Measurements from ENCODE around the gene DLGAP4. TPM values are rescaled to one million over a fixed set of nuclear protein-coding genes. Genes with fewer than 3 reads are reported as not detected.

Gene DLGAP4
- total and polyA plus RNA-seq, 2 of the 13 experiments (the other 11 are each of a cell fraction or from before 2014, with no cell fraction given): 15.2 to 26.7 TPM

- H3K79me2 ChIP-seq (ENCODE audit: insufficient read depth, low read length): no peaks in the 10 kb centered on the region
- FAIRE-seq (no peak), DNase-seq (ENCODE audit: low spot score) (no peak), ATAC-seq (no peak)
- 28% methylated on average over 4 of the region's 4 CpGs for WGBS (ENCODE audit: low lambda C conversion rate)
- intact Hi-C loops (cut with micrococcal nuclease; ENCODE audit: unreplicated experiment) (no loop called here), in situ Hi-C loops (cut with HindIII; ENCODE audit: extremely low pct_ligation_motif_present, low pct_unique_long_range_greater_than_20kb) (no loop called here)
- peaks cover 10% of the 10 kb centered on the region; the same call in 1 of the 2 replicates for H4K20me1 ChIP-seq (ENCODE audit: insufficient read depth, low read length)
- H3K36me3 ChIP-seq (replicated peaks in 1 of 2; ENCODE audit: control insufficient read depth in 1 of 2, insufficient read depth in 2 of 2, low read length in 2 of 2): no peaks in the 10 kb centered on the region
- ChIA-PET CTCF (ENCODE audit: low intra/inter-chr PET ratio, low total read pairs) (no interaction called here), POLR2A (no interaction called here)
- H3K4me2 ChIP-seq (ENCODE audit: low read depth, low read length): no peak overlapping the region
- H3K9me3 ChIP-seq (ENCODE audit: low read length): no peaks in the 10 kb centered on the region
- H3K9ac ChIP-seq (ENCODE audit: insufficient read depth, low read depth, low read length): no peak overlapping the region
- H3K4me1 ChIP-seq (ENCODE audit: insufficient read depth, low read length): no peaks in the 10 kb centered on the region
- H3K27ac ChIP-seq (ENCODE audit: extremely low read length, insufficient read depth, low read length): no peak overlapping the region
- no TSS peak for BruUV-seq (replicated peaks)
- peak; percentile 27; the same call in 1 of the 2 replicates for TF ChIP-seq MNT (IDR thresholded peaks at IDR 0.05)
- no peak for TF ChIP-seq MXI1 (IDR thresholded peaks at IDR 0.05; ENCODE audit: borderline replicate concordance, low read depth, low read length)
- TF ChIP-seq TOE1 (CRISPR knock-in tag; IDR thresholded peaks at IDR 0.05): no peak
- no peak for TF ChIP-seq SRF (IDR thresholded peaks at IDR 0.05; ENCODE audit: low read depth, low read length)
- peak; percentile 14; the same call in 1 of the 2 replicates for TF ChIP-seq ZNF280B (CRISPR knock-in tag; IDR thresholded peaks at IDR 0.05; ENCODE audit: borderline replicate concordance)
- TF ChIP-seq HOMEZ (CRISPR knock-in tag; IDR thresholded peaks at IDR 0.05; ENCODE audit: low read depth): no peak
- TF ChIP-seq ZNF496 (CRISPR knock-in tag; IDR thresholded peaks at IDR 0.05; ENCODE audit: insufficient replicate concordance): no peak
- TF ChIP-seq ZNF850 (CRISPR knock-in tag; conservative IDR thresholded peaks at IDR 0.05): no peak
- no peak for TF ChIP-seq TBX3 (IDR thresholded peaks at IDR 0.05; ENCODE audit: borderline replicate concordance)
- TF ChIP-seq AKAP8 (CRISPR knock-in tag; IDR thresholded peaks at IDR 0.05): no peak
- no peak for TF ChIP-seq SP1 (IDR thresholded peaks at IDR 0.05)
- TF ChIP-seq SP1 (CRISPR knock-in tag; IDR thresholded peaks at IDR 0.05): no peak
- no peak overlapping the region for H3K4me3 ChIP-seq (replicated peaks in 1 of 3; ENCODE audit: insufficient read depth in 1 of 3, low read depth in 2 of 3, low read length in 3 of 3)
- H2AFZ ChIP-seq (ENCODE audit: low read length): no peak overlapping the region
- peaks cover 6 to 64% of the 10 kb centered on the region in 2 experiments; a peak in 3 of 5 replicates for H3K27me3 ChIP-seq (ENCODE audit: control insufficient read depth in 1 of 2, insufficient read depth in 2 of 2, low read length in 2 of 2)
Measured at GRCh38 chr20:36337886-36338285, 31.7 kb downstream of the DLGAP4 start.

Data from HepG2 (cell line).